NCI-H1105 (cell line): ENCODE data around the gene LNX1.

ENCODE experiments used
- DNase-seq: peaks from one replicate; lab custom pipeline; 2025; lab: John Stamatoyannopoulos, UW

The LNX1 gene

DNA sequence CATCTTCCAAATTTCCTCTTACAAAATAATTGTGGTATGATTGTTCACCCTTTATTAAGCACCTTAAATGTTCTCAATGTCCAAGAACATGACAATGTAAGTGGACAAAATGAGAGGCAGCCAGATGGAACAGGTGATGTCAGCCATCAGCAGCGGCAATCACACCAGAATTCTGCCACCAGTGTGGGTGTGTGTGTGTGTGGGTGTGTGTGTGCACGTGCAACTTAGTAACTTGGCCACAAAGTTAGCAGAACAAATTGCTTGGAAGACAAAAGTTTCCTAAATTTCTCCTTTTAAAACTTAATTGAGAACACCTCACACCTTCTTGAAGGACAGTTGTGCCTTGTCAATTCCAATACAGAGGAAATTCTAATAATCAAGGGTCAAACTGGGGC lies 18.7 kb downstream of the LNX1 start:
- DNase-seq, result no peak

DNA sequence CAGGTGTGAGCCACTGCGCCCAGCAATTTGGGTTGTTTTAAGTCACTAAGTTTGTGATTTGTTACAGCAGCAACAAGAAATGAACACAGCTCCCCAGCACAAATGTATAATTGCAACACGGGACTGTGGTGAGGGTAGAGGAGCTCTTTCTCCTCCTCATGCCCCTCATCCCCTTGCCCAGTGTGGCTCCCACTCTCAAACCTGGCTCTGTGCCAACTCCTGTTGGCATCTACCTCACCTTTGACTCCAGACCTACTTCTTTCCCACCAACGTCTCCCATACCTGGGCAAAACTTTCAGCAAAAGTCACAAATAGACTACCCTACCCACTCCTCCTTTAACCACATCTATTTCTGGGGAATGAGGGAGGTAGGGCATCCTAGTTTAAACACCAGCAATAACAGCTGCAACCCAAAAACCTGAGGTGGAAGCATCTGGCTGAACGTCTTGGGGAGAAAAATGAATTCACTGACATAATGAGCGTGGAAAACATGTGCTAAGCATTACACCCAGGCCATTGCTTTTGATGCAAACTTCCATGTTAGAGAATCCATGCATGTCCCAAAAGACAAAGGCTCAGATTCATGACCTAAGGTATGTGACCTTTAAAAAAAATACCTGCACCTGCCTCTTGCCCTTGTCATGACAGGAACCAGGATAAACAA lies 19.2 kb downstream of the LNX1 start:
- DNase-seq, result no peak

DNA sequence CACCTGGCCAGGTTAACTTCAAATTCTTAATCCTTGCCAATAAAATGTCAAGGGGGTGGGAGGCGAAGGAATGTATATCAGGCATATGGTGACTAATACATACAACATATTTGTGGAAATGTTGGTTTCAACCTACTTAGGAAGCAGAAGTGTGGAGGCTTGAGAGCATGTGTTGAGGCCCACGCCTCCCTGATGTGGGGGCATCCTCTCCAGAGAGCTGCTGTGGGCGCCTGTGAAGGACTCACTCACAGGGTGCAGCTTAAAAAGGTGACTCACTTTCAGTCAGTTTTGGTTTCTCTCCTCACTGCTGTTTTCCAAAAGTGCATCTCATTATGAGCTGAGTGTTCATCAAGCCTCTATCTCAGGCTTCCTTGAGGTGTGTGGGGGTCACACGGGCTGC lies 27.5 kb downstream of the LNX1 start:
- no peak for DNase-seq

DNA sequence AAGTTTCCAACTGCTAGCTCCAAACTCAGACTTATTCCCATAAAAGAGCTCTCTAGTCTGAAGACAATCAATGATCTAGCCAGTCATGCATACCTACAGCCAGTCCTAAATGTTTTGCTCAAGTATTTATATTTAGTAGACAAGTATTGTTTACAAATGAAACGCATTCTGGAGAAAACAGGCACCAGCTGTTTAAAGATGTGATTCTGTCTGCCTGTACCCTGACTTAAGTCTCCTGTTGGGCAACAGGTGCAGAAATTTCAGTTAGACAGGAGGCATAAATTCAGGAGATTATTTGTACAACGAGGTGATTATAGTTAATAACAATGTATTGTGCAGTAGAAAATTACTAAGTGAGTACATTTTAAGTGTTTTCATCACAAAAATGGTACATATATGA lies 28.9 kb downstream of the LNX1 start:
- DNase-seq, result no peak

DNA sequence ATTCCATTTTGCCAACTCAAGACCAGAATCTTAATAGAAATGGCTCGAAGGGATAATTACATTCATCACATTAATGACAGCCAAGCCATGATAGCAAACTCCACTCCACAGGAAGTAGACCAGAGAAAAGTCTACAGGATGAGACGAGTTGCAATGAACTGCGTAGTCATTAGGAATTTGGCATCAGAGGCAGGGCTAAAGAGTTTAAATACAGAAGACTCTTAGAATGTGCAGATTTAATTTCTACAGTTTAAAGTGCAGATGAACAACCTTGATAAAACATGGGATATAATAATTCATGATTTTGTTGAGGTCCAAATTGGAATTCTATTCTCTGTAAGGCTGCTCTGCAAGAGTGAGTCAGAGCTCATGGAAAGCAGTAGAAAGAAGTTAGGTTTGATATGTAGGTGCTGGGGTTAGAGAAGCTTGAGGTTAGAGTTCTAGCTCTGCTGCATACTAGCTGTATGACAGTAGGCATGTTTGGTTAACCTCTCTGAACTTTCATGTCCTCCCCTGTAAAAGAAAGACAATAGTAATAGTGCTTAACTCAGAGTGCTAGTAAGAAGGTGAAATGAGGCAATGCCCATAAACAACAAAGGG lies 32.2 kb downstream of the LNX1 start:
- DNase-seq, result no peak

DNA sequence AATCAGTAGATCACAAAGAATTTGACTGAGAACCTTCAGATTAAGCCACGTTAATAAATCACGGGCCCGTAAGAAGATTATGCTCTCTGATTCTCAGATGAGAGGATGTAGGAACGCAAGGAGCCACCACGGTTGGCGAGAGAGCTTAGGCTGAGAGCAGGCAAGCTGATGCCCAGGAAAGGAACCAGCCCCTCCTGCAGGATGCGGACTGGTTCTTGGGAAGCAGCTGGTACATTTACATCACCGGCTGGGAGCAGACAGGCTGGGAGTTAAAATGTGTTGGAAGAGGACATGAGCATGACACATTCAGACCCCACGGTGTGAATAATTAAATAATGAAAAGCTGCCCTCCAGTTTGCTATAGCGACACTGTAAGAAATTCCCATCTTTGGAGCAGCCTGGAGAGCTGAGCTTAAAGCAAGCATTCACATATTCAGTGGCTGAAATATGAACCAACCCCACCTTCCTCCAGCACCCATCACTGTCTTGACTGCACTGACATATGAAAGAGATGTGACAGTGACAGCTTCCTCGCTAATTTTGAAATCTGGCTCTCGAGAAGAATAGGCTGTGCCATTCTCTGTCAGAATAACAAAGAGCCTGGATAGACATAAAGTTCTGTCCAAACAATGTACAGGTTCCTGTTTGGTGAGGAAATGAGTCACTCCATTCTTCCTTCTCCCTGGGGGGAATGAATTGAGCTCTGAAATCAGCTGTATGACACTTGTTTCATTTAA lies 33.1 kb downstream of the LNX1 start:
- no peak for DNase-seq

- DNase-seq, result no peak
Measured at GRCh38 chr4:53557669-53558064, 33.6 kb downstream of the LNX1 start.

GRCh38 chr4:53556651-53557050 lies 34.6 kb downstream of the LNX1 start:
- DNase-seq, result no peak

- DNase-seq, result no peak
Measured at GRCh38 chr4:53553486-53554210, 37.6 kb downstream of the LNX1 start.

DNA sequence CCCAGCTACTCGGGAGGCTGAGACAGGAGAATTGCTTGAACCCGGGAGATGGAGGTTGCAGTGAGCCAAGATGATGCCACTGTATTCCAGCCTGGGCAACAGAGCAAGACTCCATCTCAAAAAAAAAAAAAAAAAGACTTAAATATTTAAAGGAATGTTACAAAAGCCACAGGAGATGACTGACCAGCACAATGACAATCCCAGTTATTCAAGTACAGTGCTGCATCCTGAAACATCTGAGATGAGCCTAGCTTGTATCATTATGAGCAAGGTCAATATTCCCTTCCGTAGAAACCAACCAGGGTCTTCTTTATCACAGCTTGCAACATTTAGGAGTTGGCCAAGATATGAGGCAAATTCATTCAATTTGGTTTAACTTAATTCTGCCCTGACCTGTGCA lies 38.6 kb downstream of the LNX1 start:
- no peak for DNase-seq

GRCh38 chr4:53551958-53552357 lies 39.3 kb downstream of the LNX1 start:
- no peak for DNase-seq

GRCh38 chr4:53551281-53551864 lies 39.9 kb downstream of the LNX1 start:
- DNase-seq, result no peak

DNA sequence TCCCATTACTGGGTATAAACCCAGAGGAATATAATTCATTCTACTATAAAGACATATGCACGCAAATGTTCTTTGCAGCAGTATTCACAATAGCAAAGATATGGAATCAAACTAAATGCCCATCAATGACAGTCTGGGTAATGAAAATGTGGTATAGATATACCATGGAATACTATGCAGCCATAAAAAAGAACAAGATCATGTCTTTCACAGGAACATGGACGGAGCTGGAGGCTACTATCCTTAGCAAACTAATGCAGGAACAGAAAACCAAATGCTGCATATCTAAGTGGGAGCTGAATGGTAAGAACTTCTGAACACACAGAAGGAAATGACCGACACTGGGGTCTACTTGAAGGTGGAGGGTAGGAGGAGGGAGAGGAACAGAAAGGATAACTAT lies 42.6 kb downstream of the LNX1 start:
- no peak for DNase-seq

GRCh38 chr4:53547983-53548382 lies 43.3 kb downstream of the LNX1 start:
- no peak for DNase-seq

- DNase-seq, result no peak
Measured at GRCh38 chr4:53545942-53546581, 45.2 kb downstream of the LNX1 start.

GRCh38 chr4:53545273-53545672 lies 46.0 kb downstream of the LNX1 start:
- DNase-seq, result no peak

GRCh38 chr4:53543561-53543960 lies 47.7 kb downstream of the LNX1 start:
- no peak for DNase-seq

- peak; percentile 41 for DNase-seq
Measured at GRCh38 chr4:53541577-53542206, 49.6 kb downstream of the LNX1 start.

DNA sequence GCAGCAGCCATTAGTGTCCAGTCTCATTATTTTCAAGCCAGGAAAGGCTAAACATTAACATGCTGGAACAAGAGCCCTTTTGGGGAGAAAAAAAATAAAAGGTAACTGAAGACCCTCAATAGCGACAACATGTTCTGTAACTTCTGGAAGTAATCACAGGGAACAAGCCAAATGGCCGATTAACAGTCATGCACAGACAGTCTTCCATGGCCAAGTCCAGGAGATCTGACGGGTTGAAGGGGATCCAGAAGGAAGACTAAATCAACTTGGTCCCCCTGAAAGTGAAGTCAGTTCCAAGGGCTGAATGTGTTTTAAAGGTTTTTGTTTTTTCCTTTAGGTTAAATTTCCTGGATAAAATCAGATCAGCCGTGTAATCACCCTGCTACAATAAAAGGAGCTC lies 52.5 kb downstream of the LNX1 start:
- no peak for DNase-seq

GRCh38 chr4:53537606-53538005 lies 53.7 kb downstream of the LNX1 start:
- no peak for DNase-seq

- no peak for DNase-seq
Measured at GRCh38 chr4:53536328-53536727, 55.0 kb downstream of the LNX1 start.
